Measurements from ENCODE around the gene KCNA3.

Gene KCNA3

DNA sequence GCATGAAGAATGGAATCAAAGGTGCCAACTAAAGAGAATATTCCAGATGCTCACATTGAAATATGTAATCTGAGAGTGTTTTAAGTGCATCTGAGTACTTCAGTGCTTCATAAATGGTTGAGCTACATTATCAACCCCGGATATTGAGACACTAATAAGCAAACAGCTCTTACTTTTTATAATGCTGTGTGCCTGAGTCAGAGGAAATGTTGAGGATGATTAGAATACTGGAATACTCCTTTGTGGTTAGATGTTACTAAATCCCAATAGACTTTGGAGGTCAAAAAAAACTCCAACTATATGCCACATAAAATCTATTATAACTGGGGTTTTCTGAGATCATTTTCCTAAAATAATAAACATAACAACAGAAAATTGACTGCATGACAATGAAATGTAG, 12.5 kb upstream of the KCNA3 start:
- TF ChIP-seq FOXK2 (IDR thresholded peaks at IDR 0.05) (no peak), FOXM1 (IDR thresholded peaks at IDR 0.05; ENCODE audit: borderline replicate concordance) (no peak), LEF1 (IDR thresholded peaks at IDR 0.05; ENCODE audit: borderline replicate concordance) (no peak), TARDBP (IDR thresholded peaks at IDR 0.05) (no peak), SUZ12 (IDR thresholded peaks at IDR 0.05) (no peak), ELF4 (IDR thresholded peaks at IDR 0.05) (no peak), ARNT (IDR thresholded peaks at IDR 0.05) (no peak), SP1 (IDR thresholded peaks at IDR 0.05) (no peak), BHLHE40 (IDR thresholded peaks at IDR 0.05; ENCODE audit: borderline replicate concordance) (no peak), CTBP1 (IDR thresholded peaks at IDR 0.05; ENCODE audit: borderline replicate concordance) (no peak)
- CTCF ChIA-PET, result no interaction called here
- POLR2A ChIA-PET, result no interaction called here
- no peak for DNase-seq (ENCODE audit: extremely low spot score)

GRCh38 chr1:110686188-110686587, 11.4 kb upstream of the KCNA3 start:
- ChIA-PET POLR2A (no interaction called here), CTCF (no interaction called here)
- TF ChIP-seq SUZ12 (IDR thresholded peaks at IDR 0.05) (no peak), L3MBTL2 (conservative IDR thresholded peaks at IDR 0.05) (no peak), TARDBP (IDR thresholded peaks at IDR 0.05) (no peak), CTBP1 (IDR thresholded peaks at IDR 0.05; ENCODE audit: borderline replicate concordance) (no peak), HDGF (IDR thresholded peaks at IDR 0.05; ENCODE audit: borderline replicate concordance) (no peak), LEF1 (IDR thresholded peaks at IDR 0.05; ENCODE audit: borderline replicate concordance) (no peak), SP1 (IDR thresholded peaks at IDR 0.05) (no peak), FOXA1 (IDR thresholded peaks at IDR 0.05) (no peak), FOXM1 (IDR thresholded peaks at IDR 0.05; ENCODE audit: borderline replicate concordance) (no peak), ELF4 (IDR thresholded peaks at IDR 0.05) (no peak), NFRKB (IDR thresholded peaks at IDR 0.05) (no peak), FOXK2 (IDR thresholded peaks at IDR 0.05) (no peak), ARNT (IDR thresholded peaks at IDR 0.05) (no peak), BHLHE40 (IDR thresholded peaks at IDR 0.05; ENCODE audit: borderline replicate concordance) (no peak), ZNF384 (IDR thresholded peaks at IDR 0.05) (no peak)
- TF ChIP-seq, protein P1, sequence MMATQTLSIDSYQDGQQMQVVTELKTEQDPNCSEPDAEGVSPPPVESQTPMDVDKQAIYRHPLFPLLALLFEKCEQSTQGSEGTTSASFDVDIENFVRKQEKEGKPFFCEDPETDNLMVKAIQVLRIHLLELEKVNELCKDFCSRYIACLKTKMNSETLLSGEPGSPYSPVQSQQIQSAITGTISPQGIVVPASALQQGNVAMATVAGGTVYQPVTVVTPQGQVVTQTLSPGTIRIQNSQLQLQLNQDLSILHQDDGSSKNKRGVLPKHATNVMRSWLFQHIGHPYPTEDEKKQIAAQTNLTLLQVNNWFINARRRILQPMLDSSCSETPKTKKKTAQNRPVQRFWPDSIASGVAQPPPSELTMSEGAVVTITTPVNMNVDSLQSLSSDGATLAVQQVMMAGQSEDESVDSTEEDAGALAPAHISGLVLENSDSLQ (IDR thresholded peaks at IDR 0.05), result no peak
- no peak for DNase-seq (ENCODE audit: extremely low spot score)

DNA sequence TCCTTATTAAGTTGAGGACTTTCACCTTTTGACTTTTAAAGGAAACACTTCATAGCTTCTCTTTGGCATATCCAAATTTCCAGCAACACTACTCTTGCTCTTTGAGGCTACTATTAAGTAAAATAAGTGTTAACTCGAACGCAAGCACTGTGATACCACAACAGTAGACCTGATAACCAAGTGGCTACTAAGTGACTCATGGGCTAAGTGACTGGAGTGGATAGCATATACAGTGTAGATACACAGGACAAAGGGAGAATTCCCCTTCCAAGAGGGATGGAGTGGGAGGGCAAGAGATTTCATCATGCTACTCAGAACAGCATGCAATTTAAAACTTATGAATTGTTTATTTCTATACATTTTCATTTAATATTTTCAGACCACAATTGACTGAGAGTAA, 9.8 kb upstream of the KCNA3 start:
- no peak for TF ChIP-seq FOXK2 (IDR thresholded peaks at IDR 0.05)
- no peak for TF ChIP-seq TARDBP (IDR thresholded peaks at IDR 0.05)
- TF ChIP-seq L3MBTL2 (conservative IDR thresholded peaks at IDR 0.05), result no peak
- no peak for TF ChIP-seq NFRKB (IDR thresholded peaks at IDR 0.05)
- no peak for TF ChIP-seq SP1 (IDR thresholded peaks at IDR 0.05)
- no peak for TF ChIP-seq BHLHE40 (IDR thresholded peaks at IDR 0.05; ENCODE audit: borderline replicate concordance)
- TF ChIP-seq ARNT (IDR thresholded peaks at IDR 0.05), result no peak
- TF ChIP-seq FOXM1 (IDR thresholded peaks at IDR 0.05; ENCODE audit: borderline replicate concordance), result no peak
- no peak for TF ChIP-seq ZNF384 (IDR thresholded peaks at IDR 0.05)
- no peak for TF ChIP-seq SUZ12 (IDR thresholded peaks at IDR 0.05)
- no peak for TF ChIP-seq CTBP1 (IDR thresholded peaks at IDR 0.05; ENCODE audit: borderline replicate concordance)
- no peak for TF ChIP-seq LEF1 (IDR thresholded peaks at IDR 0.05; ENCODE audit: borderline replicate concordance)
- no peak for TF ChIP-seq FOXA1 (IDR thresholded peaks at IDR 0.05)
- TF ChIP-seq HDGF (IDR thresholded peaks at IDR 0.05; ENCODE audit: borderline replicate concordance), result no peak
- no peak for TF ChIP-seq ELF4 (IDR thresholded peaks at IDR 0.05)
- CTCF ChIA-PET, result no interaction called here
- POLR2A ChIA-PET, result no interaction called here
- no peak for DNase-seq (ENCODE audit: extremely low spot score)

DNA sequence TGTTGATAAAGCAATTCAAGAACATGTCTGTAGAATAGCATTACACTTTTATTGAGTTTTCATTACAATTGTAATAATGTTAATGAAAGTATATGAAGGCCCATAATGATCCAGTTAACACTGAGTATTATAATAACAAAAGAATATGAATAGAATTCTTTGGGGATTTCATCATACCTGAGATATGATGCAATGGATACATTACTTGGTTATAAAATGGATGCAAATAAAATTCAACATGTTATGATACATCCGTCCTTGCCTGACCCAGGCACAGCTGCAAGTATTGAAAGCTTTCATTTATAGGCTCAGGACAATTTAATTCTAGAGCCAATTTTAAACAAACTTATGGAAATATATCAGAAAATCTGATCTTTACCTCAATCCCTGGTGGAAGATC, 8.2 kb upstream of the KCNA3 start:
- no peak for TF ChIP-seq FOXA1 (IDR thresholded peaks at IDR 0.05)
- no peak for TF ChIP-seq ELF4 (IDR thresholded peaks at IDR 0.05)
- TF ChIP-seq ARNT (IDR thresholded peaks at IDR 0.05), result no peak
- no peak for TF ChIP-seq TARDBP (IDR thresholded peaks at IDR 0.05)
- no peak for TF ChIP-seq CTBP1 (IDR thresholded peaks at IDR 0.05; ENCODE audit: borderline replicate concordance)
- no peak for TF ChIP-seq FOXM1 (IDR thresholded peaks at IDR 0.05; ENCODE audit: borderline replicate concordance)
- ChIA-PET CTCF (no interaction called here), POLR2A (no interaction called here)
- DNase-seq (ENCODE audit: extremely low spot score), result no peak

GRCh38 chr1:110680036-110680735, 5.4 kb upstream of the KCNA3 start:
- CTCF ChIA-PET, result interaction anchor here (0.6 kb wide), 1 partner anchor 34 kb away, joined by 3 read pairs; no protein-coding TSS in a partner anchor
- POLR2A ChIA-PET, result no interaction called here

DNA sequence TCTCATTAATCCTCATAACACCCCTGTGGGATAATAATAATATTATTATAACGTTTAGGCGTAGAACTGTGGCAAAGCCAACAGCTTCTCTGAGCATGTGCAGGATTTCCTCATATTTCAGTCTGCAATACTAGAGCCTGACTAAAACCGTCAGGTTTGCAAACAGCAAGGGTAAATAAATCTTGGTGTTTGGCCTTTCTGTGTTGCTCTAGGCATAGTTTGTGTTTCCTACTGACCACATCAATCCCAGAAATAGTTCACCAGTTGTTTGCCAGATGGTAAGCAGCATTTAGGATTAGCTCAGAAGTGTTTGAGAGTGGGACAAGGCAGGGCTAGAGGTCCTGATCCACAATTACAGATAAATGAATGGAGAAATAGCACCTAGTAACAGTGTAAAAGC, 2.8 kb upstream of the KCNA3 start:
- DNase-seq (ENCODE audit: extremely low spot score), result no peak
- CTCF ChIA-PET, result no interaction called here
- POLR2A ChIA-PET, result no interaction called here
- TF ChIP-seq ARNT (IDR thresholded peaks at IDR 0.05) (no peak), SP1 (IDR thresholded peaks at IDR 0.05) (no peak), FOXK2 (IDR thresholded peaks at IDR 0.05) (no peak), SUZ12 (IDR thresholded peaks at IDR 0.05) (no peak), FOXA1 (IDR thresholded peaks at IDR 0.05) (no peak), HDGF (IDR thresholded peaks at IDR 0.05; ENCODE audit: borderline replicate concordance) (no peak), CTBP1 (IDR thresholded peaks at IDR 0.05; ENCODE audit: borderline replicate concordance) (no peak), ELF4 (IDR thresholded peaks at IDR 0.05) (no peak), BHLHE40 (IDR thresholded peaks at IDR 0.05; ENCODE audit: borderline replicate concordance) (no peak), L3MBTL2 (conservative IDR thresholded peaks at IDR 0.05) (no peak), TARDBP (IDR thresholded peaks at IDR 0.05) (no peak), NFRKB (IDR thresholded peaks at IDR 0.05) (no peak), LEF1 (IDR thresholded peaks at IDR 0.05; ENCODE audit: borderline replicate concordance) (no peak), ZNF384 (IDR thresholded peaks at IDR 0.05) (no peak), FOXM1 (IDR thresholded peaks at IDR 0.05; ENCODE audit: borderline replicate concordance) (no peak)
- TF ChIP-seq, protein P1 (IDR thresholded peaks at IDR 0.05), result no peak

More at GRCh38 chr1:110680036-110680735, 5.4 kb upstream of the KCNA3 start:
- no peak for DNase-seq (ENCODE audit: extremely low spot score)
- TF ChIP-seq ARNT (IDR thresholded peaks at IDR 0.05) (no peak), FOXK2 (IDR thresholded peaks at IDR 0.05) (no peak), L3MBTL2 (conservative IDR thresholded peaks at IDR 0.05) (no peak), ZNF384 (IDR thresholded peaks at IDR 0.05) (no peak), NFRKB (IDR thresholded peaks at IDR 0.05) (no peak), TARDBP (IDR thresholded peaks at IDR 0.05) (no peak), CTBP1 (IDR thresholded peaks at IDR 0.05; ENCODE audit: borderline replicate concordance) (no peak), LEF1 (IDR thresholded peaks at IDR 0.05; ENCODE audit: borderline replicate concordance) (no peak), SUZ12 (IDR thresholded peaks at IDR 0.05) (no peak), SP1 (IDR thresholded peaks at IDR 0.05) (no peak)
- TF ChIP-seq, protein P1 (IDR thresholded peaks at IDR 0.05), result no peak
